Gastrocnemius medialis (tissue), 4 donors: ENCODE data around the gene GABBR2.

Source experiments
- CTCF ChIP-seq, 5 experiments: fragments of 450-650 bp in 3 of 5; fragments of 200-600 bp in 2 of 5; sonication (generic) in 2 of 5; IDR thresholded peaks in 4 of 5; conservative IDR thresholded peaks in 1 of 5; 1 replicate in 4 of 5; 2 replicates in 1 of 5; pipeline ENCODE4 v1.5.1; 2016 to 2019; ENCODE audit warnings: antibody characterized with exemption in 5 of 5, mild to moderate bottlenecking in 3 of 5, moderate library complexity in 3 of 5
- POLR2A ChIP-seq, 2 donors: fragments of 450-650 bp; IDR thresholded peaks; one replicate each; pipeline ENCODE4 v1.6.1; 2017; ENCODE audit warnings: antibody characterized with exemption in 2 of 2, mild to moderate bottlenecking in 2 of 2, moderate library complexity in 2 of 2

DNA sequence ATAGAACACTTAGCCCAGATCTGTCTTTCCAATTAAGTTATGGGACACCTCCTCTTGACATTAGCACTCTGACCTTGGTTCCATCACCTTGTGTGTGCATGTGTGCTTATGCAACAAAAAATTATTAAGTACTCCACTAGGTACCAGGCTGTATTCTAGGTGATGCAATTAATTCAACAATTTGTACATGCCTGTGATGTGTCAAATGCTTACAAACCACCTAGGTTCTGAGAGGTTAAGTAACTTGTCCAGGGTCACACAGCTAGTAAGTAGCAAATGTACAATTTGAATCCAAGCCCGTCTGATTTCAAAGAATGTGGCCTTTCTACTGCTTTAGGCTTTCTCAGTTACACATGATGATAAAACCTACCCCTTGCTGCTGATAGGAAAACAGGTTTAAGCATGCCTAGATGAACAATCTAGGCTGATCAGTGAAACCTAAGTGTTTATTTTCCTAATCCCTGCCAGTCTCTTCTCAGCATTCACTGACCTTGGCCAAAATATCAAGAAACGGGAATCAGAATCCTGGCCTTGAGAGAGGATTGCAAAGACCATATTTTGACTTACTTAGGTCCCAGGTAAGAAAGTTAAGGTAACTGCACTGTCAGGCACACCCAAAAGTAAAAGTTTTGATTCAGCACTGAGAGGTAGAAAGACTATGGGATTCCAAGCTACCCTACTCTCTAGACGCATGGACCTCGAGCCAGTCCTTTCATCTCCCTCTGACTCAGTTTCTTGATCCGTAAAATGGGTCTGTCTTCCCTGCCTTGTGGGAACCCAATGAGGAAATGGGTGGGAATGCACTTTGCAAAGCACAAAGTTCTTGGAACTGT, 454.3 kb downstream of the GABBR2 start:
- TF ChIP-seq CTCF (IDR thresholded peaks at IDR 0.05 in 4 of 5, conservative IDR thresholded peaks at IDR 0.05 in 1 of 5) (no peak), POLR2A (IDR thresholded peaks at IDR 0.05) (no peak)
